NCI-H526 (cell line): Measurements from ENCODE around the gene PIK3R3.
"Not testable (repeated sequence)": the region's sequence is repeated elsewhere in the genome, so short reads cannot be mapped to it uniquely, and the experiment has no call there.

Experiments used
- DNase-seq, 2 experiments: peaks; one replicate each; lab custom pipeline; 2025; lab: John Stamatoyannopoulos, UW

PIK3R3 gene

DNA sequence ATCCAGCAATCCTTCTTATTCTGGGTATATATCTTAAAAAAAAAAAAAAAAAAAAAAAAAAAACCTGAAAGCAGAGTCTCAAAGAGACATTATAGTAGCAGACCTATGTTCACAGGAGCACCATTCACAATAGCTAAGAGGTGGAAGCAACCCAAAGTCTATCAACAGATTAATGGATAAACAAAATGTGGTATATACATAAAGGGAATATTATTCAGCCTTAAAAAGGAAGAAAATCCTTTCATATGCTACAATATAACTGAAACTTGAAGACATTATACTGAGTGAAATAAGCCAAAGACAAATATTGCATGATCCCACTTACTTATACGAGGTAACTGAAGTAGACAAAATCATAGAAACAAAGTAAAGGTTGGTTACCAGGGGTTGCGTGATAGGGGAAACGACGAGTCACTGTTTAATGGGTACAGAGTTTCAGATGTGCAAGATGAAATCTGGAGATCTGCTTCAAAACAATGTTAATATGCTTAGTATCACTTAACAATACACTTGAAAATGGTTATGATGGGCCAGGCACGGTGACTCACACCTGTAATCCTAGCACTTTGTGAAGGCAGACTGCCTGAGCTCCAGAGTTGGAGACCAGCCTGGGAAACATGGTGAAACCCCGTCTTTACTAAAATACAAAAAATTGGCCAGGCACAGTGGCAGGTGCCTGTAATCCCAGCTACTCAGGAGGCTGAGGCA lies 29.5 kb downstream of the PIK3R3 start:
- no peak for DNase-seq

GRCh38 chr1:46099215-46099614 lies 33.2 kb downstream of the PIK3R3 start:
- DNase-seq: no peak

DNA sequence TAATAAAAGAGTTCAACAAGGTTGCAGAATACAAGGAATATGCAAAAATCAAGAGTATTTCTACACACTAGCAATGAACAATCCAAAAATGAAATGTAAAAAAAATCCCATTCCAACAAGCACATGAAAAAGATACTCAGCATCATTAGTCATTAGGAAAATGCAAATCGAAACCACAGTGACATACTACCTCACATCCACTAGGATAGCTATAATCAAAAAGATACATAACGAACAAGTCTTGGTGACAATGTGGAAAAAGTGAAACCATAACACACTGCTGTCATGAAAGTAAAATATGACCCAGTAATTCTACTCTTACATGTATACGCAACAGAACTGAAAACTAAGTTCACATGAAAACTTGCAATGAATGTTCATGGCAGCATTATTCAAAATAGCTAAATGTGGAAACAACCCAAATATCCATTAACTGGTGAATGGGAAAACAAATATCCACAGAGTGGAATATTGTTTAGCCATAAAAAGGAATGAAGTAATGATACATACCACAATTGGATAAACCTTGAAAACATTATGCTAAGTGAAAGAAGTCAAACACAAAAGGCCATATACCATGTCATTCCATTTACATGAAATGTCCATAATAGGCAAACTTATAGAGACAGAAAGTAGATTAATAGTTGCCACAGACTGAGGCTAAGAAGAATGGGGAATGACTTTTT lies 34.3 kb downstream of the PIK3R3 start:
- DNase-seq: peak; percentile 19 to 26

DNA sequence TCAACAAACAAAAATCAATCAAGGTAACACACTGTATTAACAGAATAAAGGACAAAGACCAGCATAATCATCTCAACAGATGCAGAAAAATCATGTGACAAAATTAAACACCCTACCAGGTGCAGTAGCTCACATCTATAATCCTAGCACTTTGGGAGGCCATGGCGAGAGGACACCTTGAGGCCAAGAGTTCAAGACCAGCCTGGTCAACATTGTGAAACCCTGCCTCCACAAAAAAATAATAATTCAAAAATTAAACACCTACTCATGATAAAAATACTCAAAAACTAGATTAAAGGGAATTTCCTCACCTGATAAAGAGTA lies 35.3 kb downstream of the PIK3R3 start:
- no peak for DNase-seq

GRCh38 chr1:46096269-46097148 lies 35.9 kb downstream of the PIK3R3 start:
- no peak for DNase-seq

- not testable (repeated sequence) for DNase-seq
These were observed 37.3 kb downstream of the PIK3R3 start for GRCh38 chr1:46095110-46095509.

- DNase-seq: no peak
These were observed 37.9 kb downstream of the PIK3R3 start for GRCh38 chr1:46094471-46095005.

GRCh38 chr1:46093832-46094231 lies 38.6 kb downstream of the PIK3R3 start:
- not testable (repeated sequence) for DNase-seq

DNA sequence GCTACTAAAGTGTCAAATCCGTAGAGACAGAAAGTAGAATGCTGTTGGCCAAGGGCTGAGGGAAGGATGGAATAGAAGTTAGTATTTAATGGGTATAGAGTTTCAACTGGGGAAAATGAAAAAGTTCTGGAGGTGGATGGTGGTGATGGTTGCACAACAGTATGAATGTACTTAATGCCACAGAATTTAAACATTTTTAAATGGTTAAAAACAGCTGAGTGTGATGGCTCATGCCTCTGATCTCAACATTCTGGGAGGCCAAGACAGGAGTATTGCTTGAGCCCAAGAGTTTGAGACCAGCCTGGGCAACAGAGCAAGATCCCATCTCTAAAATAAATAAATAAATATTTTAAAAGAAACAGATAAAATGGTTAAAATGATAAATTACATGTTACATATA lies 44.5 kb downstream of the PIK3R3 start:
- DNase-seq: no peak

DNA sequence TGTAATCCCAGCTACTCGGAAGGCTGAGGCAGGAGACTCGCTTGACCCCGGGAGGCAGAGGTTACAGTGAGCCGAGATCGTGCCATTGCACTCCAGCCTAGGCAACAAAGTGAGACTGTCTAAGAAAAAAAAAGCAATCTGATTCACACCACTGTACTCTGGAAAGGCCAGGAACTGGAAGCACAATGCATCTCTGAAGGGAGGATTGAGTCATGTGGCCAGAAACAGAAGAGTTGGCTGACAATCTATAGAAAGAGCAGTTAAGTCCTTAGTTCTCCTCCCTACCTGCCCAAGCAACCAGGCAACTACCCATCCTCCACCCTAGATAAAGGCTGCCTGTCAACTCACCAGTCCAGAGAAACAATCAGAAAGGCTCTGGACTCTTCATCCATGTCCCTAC lies 45.9 kb downstream of the PIK3R3 start:
- no peak for DNase-seq

DNA sequence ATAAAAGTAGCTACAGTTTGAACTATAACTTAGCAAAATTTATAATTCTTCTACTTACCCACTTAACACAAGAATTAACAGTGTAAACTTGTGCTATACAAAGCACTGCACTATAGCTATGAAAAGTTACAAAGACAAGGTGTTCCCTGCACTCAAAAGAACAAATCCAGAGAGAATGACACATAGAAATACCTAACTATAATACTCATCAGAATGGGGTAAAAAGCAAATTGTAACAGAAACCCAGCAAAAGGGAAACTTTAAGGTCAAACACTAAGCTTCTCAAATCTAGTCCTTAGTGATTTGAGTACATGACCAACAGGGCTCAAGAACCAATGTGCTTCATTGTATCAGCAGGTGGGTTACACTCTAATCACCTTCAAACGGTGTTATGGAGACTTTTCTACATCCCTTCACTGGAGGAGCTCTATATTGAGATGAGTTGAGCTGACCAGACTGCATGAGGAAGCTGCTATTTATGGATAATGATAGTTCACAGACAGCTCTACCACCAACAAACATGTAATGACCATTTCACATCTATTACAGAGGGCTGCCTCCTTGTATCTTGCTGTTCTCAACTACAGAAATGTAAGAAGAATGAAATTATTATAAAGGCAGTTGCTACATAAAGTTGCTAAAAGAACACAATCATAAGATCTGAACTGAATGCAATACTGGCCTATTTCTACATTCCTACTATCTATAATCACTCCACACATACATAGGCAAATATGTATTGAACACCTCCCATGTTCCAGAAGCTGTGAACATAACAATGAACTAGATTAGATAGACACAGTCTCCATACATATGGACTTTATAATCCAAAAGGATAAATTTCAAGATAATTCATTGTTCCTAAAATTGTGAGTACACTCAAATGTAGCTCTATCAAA lies 47.6 kb downstream of the PIK3R3 start:
- no peak for DNase-seq

DNA sequence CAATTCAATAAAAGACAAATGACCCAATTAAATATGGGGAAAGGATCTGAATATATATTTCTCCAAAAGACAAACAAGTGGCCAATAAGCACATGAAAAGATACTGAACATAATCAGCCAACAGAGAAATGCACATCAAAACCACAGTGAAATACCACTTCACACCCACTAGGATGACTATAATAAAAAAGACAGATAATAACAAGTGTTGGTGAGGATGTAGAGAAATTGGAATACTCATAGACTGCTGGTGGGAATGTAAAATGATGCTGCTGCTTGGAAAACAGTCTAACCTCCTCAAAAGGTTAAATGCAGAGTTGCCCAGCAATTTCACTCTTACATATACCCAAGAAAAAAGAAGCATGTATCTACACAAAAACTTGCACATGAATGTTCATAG lies 48.9 kb downstream of the PIK3R3 start:
- DNase-seq: no peak

DNA sequence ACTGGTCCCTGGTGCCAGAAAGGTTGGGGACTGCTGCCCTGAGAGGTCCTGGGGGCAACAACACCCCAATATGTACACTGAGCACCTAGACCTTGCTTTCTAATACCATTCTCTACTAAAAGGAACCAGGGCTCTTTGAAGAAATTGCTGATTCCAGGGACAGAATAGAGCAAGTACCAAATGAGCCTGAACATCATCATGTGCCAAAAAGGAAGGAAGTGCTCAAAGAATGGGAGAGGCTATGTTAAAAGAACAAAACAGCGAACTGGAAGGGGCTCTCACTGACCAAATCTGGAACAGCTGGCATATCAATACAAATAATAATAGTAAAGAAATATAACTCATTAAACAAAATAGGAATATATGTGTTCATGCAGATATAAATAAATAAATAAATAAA lies 50.8 kb downstream of the PIK3R3 start:
- no peak for DNase-seq

GRCh38 chr1:46081206-46081605 lies 51.2 kb downstream of the PIK3R3 start:
- DNase-seq: peak in 1 of 2 experiments; percentile 54

- no peak for DNase-seq
These were observed 52.2 kb downstream of the PIK3R3 start for GRCh38 chr1:46080257-46080656.

DNA sequence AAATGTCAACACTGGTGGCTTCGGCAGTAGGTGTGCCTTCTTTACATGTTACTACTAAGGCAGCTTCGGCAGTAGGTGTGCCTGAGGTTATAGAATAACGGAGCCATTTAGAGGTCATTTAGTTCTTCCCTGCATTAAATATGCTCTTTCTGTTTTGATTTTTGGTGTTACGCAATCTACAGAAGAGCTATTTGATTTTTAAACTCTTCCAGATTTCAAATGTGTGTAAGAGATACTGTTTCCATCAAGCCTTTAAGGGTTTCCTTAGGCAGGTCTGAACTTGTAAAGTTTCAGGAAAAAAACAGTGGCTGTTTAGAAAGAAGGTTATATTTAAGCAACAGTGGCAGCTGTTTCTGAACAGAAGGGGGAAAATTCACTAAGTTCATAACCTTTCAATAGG lies 54.8 kb downstream of the PIK3R3 start:
- DNase-seq: no peak

DNA sequence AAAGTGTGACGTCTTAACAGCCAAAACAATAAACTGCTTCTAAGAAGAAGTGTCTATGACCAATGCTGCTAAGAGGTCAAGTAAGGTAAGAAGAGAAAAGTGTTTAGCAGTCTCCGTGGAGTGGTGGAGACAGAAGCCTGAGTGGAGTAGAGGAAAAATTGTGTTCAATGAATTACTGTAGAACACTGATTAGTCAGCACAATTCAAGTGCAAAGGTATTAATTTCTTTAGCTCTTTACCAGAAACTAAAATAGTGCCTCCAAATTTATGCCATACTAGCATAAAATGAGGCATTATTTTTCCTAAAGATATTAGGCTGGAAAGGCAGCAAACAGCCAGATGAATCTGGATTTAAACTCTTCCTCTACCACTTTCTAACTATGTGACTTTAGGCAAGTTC lies 56.1 kb downstream of the PIK3R3 start:
- DNase-seq: no peak

- DNase-seq: no peak
These were observed 59.5 kb downstream of the PIK3R3 start for GRCh38 chr1:46072975-46073374.

GRCh38 chr1:46070164-46070814 lies 62.1 kb downstream of the PIK3R3 start:
- DNase-seq: no peak

- DNase-seq: no peak
These were observed 63.9 kb downstream of the PIK3R3 start for GRCh38 chr1:46068525-46068924.

GRCh38 chr1:46067652-46068051 lies 64.8 kb downstream of the PIK3R3 start:
- peak in 1 of 2 experiments; percentile 35 for DNase-seq
